HG03060 (cell line): ENCODE results near the gene HSPA5.
A peak's percentile ranks its signal among the peaks of the same experiment; 100 is the strongest.
"Not testable (repeated sequence)": the region's sequence is repeated elsewhere in the genome, so short reads cannot be mapped to it uniquely, and the experiment has no call there.

Experiments used
- ATAC-seq: cut with Tn5 transposase; IDR thresholded peaks from one replicate; pipeline ENCODE4 v1.9.1; 2021; ENCODE audit warnings: low read depth, moderate number of reproducible peaks; ENCODE audit not compliant: unreplicated experiment

Gene HSPA5

GRCh38 chr9:125243792-125244260 lies 2.7 kb upstream of the HSPA5 start:
- ATAC-seq: no peak

- no peak for ATAC-seq
These were observed 958 bp upstream of the HSPA5 start for GRCh38 chr9:125241863-125242739.

DNA sequence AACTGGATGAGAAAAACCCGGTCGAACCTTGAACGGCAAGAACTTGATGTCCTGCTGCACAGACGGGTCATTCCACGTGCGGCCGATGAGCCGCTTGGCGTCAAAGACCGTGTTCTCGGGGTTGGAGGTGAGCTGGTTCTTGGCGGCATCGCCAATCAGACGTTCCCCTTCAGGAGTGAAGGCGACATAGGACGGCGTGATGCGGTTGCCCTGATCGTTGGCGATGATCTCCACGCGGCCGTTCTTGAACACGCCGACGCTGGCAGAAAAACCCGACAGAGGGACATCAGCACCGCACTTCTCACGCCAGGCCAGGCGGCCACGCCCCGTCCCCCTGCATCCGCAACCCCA lies 519 bp downstream of the HSPA5 start:
- ATAC-seq: no peak

DNA sequence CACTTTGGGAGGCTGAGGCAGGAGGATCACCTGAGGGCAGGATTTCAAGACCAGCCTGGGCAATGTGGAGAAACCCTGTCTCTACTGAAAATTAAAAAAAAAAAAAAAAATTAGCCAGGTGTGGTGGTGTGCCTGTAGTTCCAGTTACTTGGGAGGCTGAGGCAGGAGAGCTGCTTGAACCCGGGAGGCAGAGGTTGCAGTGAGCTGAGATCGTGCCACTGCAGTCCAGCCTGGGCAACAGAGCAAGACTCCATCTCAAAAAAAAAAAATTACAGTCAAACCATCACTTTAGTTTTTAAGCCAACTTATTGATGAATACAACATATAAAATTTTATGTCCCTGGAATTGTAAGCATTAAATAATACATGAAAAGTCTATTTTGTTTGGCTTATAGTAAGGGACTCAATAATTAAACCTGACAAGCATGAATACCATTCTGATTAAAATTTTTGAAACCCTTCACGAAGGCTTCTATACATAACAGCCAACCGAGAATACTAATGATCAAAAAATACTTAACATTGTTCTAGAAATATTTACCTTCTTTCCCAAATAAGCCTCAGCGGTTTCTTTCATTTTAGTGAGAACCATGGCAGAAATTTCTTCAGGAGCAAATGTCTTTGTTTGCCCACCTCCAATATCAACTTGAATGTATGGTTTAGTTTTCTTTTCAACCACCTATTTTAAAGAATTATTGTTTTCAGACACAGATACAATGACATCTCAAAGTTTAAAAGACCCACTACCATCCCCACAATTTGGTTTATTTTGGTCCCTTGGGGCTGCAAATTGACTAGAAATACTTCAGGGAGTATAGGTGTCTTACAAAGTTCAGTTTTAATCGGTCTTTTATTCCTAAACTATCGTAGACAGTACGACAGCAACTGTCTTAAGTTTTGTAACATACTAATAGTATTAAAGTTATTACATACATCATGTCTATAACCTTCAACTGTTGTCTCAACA lies 1.2 kb downstream of the HSPA5 start:
- no peak for ATAC-seq

GRCh38 chr9:125238915-125239446 lies 2.2 kb downstream of the HSPA5 start:
- no peak for ATAC-seq

- ATAC-seq: no peak
These were observed 2.8 kb downstream of the HSPA5 start for GRCh38 chr9:125238127-125238914.

DNA sequence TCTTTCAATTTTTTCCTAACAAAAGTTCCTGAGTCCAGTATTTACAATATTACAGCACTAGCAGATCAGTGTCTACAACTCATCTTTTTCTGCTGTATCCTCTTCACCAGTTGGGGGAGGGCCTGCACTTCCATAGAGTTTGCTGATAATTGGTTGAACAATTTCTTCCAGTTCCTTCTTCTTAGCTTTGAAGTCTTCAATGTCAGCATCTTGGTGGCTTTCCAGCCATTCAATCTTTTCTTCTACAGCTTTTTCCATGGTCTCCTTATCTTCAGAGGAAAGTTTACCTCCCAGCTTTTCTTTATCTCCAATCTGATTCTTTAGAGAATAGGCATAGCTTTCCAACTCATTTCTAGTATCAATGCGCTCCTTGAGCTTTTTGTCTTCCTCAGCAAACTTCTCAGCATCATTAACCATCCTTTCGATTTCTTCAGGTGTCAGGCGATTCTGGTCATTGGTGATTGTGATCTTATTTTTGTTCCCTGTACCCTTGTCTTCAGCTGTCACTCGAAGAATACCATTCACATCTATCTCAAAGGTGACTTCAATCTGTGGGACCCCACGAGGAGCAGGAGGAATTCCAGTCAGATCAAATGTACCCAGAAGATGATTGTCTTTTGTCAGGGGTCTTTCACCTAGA lies 4.5 kb downstream of the HSPA5 start:
- not testable (repeated sequence) for ATAC-seq

- no peak for ATAC-seq
These were observed 5.2 kb downstream of the HSPA5 start for GRCh38 chr9:125235804-125236519.

DNA sequence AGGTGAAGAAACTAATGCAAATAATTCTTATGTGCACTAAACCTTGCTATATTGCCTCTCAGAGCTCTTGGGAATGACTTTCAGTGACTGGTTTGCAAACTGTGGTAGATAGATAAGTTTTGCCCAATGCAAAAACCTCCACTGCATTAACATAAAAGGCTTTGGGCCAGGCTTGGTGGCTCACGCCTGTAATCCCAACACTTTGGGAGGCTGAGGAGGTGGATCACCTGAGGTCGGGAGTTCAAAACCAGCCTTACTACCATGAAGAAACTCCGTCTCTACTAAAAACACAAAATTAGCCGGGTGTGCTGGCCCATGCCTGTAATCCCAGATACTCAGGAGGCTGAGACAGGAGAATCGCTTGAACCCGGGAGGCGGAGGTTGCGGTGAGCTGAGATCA lies 7.0 kb downstream of the HSPA5 start:
- not testable (repeated sequence) for ATAC-seq

GRCh38 chr9:125233678-125234077 lies 7.5 kb downstream of the HSPA5 start:
- ATAC-seq: no peak

GRCh38 chr9:125227761-125228160 lies 13.4 kb downstream of the HSPA5 start:
- ATAC-seq: no peak

GRCh38 chr9:125224858-125225257 lies 16.3 kb downstream of the HSPA5 start:
- not testable (repeated sequence) for ATAC-seq

GRCh38 chr9:125218621-125219020 lies 22.5 kb downstream of the HSPA5 start:
- ATAC-seq: no peak

- no peak for ATAC-seq
These were observed 27.0 kb downstream of the HSPA5 start for GRCh38 chr9:125214186-125214585.

- ATAC-seq: no peak
These were observed 36.7 kb downstream of the HSPA5 start for GRCh38 chr9:125204477-125204876.

- ATAC-seq: no peak
These were observed 38.1 kb downstream of the HSPA5 start for GRCh38 chr9:125202846-125203618.

DNA sequence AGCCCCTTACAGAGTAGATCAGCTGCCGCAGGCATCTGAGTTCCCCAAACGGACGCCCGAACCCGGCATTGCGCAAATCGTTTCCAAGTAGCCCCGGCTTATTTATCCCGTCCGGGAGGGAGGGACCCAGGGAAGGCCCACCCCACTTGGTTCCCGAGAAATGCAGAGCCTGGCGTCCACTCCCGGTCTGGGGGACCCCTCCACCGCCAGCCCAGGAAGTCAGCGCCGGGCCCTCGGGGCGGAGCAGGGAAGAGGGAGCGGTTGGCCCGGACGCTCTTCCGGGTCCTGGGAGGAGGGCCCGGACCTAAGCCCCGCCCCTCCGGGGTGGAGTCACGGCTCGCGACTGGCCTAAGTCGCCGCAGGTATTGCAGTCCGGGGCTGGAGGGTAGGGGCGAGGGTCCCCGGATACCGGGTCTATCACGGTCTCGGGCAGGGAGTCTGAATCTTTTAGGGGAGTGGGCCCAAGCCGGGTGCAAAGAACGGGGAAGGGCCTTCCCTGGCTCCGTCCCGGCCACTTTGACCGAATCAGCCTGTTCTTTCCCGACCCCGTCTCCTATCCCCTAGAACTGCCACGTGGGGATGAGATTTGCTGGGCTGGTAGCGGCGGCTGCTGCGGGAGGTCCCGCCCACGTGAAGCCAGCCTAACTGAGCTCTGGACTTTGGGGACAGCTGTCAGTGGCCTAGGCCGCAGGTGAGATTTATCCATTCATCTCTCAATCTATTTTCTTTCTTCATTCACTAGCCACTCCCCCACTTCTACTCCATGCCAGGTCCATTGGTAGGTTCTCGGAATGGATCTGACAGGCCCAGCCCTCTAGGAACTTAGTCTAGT lies 40.7 kb downstream of the HSPA5 start, which contains the start of gene RABEPK:
Gene RABEPK (plus strand): TSS at position 327 of the 832 bp plus-strand sequence. CDS start 2,472 bp downstream, outside the sequence.
- ATAC-seq: peak; percentile 66
